ENCODE measurements around the gene FBXW8. TPM values are rescaled to one million over a fixed set of nuclear protein-coding genes. Genes with fewer than 3 reads are reported as not detected.

Gene FBXW8
- polyA plus RNA-seq, 3 donors, result 2.0 to 5.2 (median 2.7) TPM

- Histone ChIP-seq H3K9ac (ENCODE audit: insufficient read depth, low read length, poor library complexity, severe bottlenecking) (no peak overlapping the region), H4K20me1 (ENCODE audit: insufficient read depth, low read length) (no peaks in the 10 kb centered on the region), H3K4me3 (replicated peaks in 1 of 3; ENCODE audit: low read depth in 2 of 3, low read length in 3 of 3) (no peak overlapping the region), H3K27me3 (ENCODE audit: control insufficient read depth in 2 of 2, insufficient read depth in 2 of 2, low read length in 2 of 2) (no peaks in the 10 kb centered on the region), H2AFZ (ENCODE audit: insufficient read depth, low read depth, low read length, poor library complexity, severe bottlenecking) (no peak overlapping the region), H3K4me2 (replicated peaks; ENCODE audit: extremely low read depth, low read length, poor library complexity, severe bottlenecking) (no peak overlapping the region), H3K9me3 (replicated peaks in 1 of 2; ENCODE audit: control insufficient read depth in 1 of 2, insufficient read depth in 1 of 2, low read length in 2 of 2) (no peaks in the 10 kb centered on the region), H3K27ac (ENCODE audit: low read depth in 1 of 2, low read length in 2 of 2) (no peak overlapping the region), H3K36me3 (replicated peaks in 1 of 2; ENCODE audit: control insufficient read depth in 1 of 2, insufficient read depth in 2 of 2, low read length in 2 of 2) (peaks cover 9 to 39% of the 10 kb centered on the region in 2 donors), H3K4me1 (ENCODE audit: control insufficient read depth in 1 of 2, insufficient read depth in 2 of 2, low read length in 2 of 2) (peaks cover 34 to 42% of the 10 kb centered on the region in 2 donors), H3K79me2 (ENCODE audit: insufficient read depth, low read length) (peaks cover 4% of the 10 kb centered on the region)
- TF ChIP-seq CTCF (IDR thresholded peaks at IDR 0.05), result no peak
- Mint-ChIP-seq H3K36me3 (peaks cover 43 to 77% of the 10 kb centered on the region in 2 donors), H3K4me1 (peaks cover 43% of the 10 kb centered on the region), H3K27me3 (ENCODE audit: low read depth in 3 of 3) (peaks cover 0 to 3% (median 2%) of the 10 kb centered on the region in 3 donors), H3K4me3 (no peak overlapping the region), H3K9me3 (peaks cover 0 to 2% (median 0%) of the 10 kb centered on the region in 7 donors), H3K27ac (no peak overlapping the region)
- intact Hi-C loops (cut with micrococcal nuclease), result no loop called here
- DNase-seq, result no peak
- WGBS (ENCODE audit: insufficient coverage), result 17% methylated on average over 1 of the region's 5 CpGs
Observed at GRCh38 chr12:117050060-117050459, 139.3 kb downstream of the FBXW8 start.

- H3K27ac Mint-ChIP-seq, result no peak overlapping the region
- H3K36me3 ChIP-seq (replicated peaks in 1 of 2; ENCODE audit: control insufficient read depth in 1 of 2, insufficient read depth in 2 of 2, low read length in 2 of 2), result peaks cover 9 to 39% of the 10 kb centered on the region in 2 donors
- H3K4me3 Mint-ChIP-seq, result no peak overlapping the region
- no peak overlapping the region for H3K4me2 ChIP-seq (replicated peaks; ENCODE audit: extremely low read depth, low read length, poor library complexity, severe bottlenecking)
- peaks cover 0 to 3% (median 2%) of the 10 kb centered on the region in 3 donors for H3K27me3 Mint-ChIP-seq (ENCODE audit: low read depth in 3 of 3)
- H4K20me1 ChIP-seq (ENCODE audit: insufficient read depth, low read length), result no peaks in the 10 kb centered on the region
- peaks cover 38 to 85% of the 10 kb centered on the region in 2 donors for H3K36me3 Mint-ChIP-seq
- intact Hi-C loops (cut with micrococcal nuclease), result no loop called here
- no peaks in the 10 kb centered on the region for H3K9me3 ChIP-seq (replicated peaks in 1 of 2; ENCODE audit: control insufficient read depth in 1 of 2, insufficient read depth in 1 of 2, low read length in 2 of 2)
- no peak for TF ChIP-seq CTCF (IDR thresholded peaks at IDR 0.05)
- H3K79me2 ChIP-seq (ENCODE audit: insufficient read depth, low read length), result peaks cover 4% of the 10 kb centered on the region
- no peak for DNase-seq
- peaks cover 22 to 29% of the 10 kb centered on the region in 2 donors for H3K4me1 ChIP-seq (ENCODE audit: control insufficient read depth in 1 of 2, insufficient read depth in 2 of 2, low read length in 2 of 2)
- no peak overlapping the region for H2AFZ ChIP-seq (ENCODE audit: insufficient read depth, low read depth, low read length, poor library complexity, severe bottlenecking)
- no peak overlapping the region for H3K4me3 ChIP-seq (replicated peaks in 1 of 3; ENCODE audit: low read depth in 2 of 3, low read length in 3 of 3)
- H3K9me3 Mint-ChIP-seq, result peaks cover 0 to 2% (median 0%) of the 10 kb centered on the region in 7 donors
- H3K27ac ChIP-seq (ENCODE audit: low read depth in 1 of 2, low read length in 2 of 2), result no peak overlapping the region
- peaks cover 31% of the 10 kb centered on the region for H3K4me1 Mint-ChIP-seq
- no peak overlapping the region for H3K9ac ChIP-seq (ENCODE audit: insufficient read depth, low read length, poor library complexity, severe bottlenecking)
- WGBS (ENCODE audit: insufficient coverage), result 94% methylated on average over 5 of the region's 10 CpGs
- no peaks in the 10 kb centered on the region for H3K27me3 ChIP-seq (ENCODE audit: control insufficient read depth in 2 of 2, insufficient read depth in 2 of 2, low read length in 2 of 2)
Observed at GRCh38 chr12:117051380-117051779, 140.6 kb downstream of the FBXW8 start.

All from CD14-positive monocyte (primary cell).